NK-92 (cell line): Measurements from ENCODE around the gene SGK1.
"Not testable (repeated sequence)": the region's sequence is repeated elsewhere in the genome, so short reads cannot be mapped to it uniquely, and the experiment has no call there.

Source experiments
- DNase-seq: peaks from one replicate; lab custom pipeline; 2025; ENCODE audit not compliant: unreplicated experiment; lab: John Stamatoyannopoulos, UW

The SGK1 gene

DNA sequence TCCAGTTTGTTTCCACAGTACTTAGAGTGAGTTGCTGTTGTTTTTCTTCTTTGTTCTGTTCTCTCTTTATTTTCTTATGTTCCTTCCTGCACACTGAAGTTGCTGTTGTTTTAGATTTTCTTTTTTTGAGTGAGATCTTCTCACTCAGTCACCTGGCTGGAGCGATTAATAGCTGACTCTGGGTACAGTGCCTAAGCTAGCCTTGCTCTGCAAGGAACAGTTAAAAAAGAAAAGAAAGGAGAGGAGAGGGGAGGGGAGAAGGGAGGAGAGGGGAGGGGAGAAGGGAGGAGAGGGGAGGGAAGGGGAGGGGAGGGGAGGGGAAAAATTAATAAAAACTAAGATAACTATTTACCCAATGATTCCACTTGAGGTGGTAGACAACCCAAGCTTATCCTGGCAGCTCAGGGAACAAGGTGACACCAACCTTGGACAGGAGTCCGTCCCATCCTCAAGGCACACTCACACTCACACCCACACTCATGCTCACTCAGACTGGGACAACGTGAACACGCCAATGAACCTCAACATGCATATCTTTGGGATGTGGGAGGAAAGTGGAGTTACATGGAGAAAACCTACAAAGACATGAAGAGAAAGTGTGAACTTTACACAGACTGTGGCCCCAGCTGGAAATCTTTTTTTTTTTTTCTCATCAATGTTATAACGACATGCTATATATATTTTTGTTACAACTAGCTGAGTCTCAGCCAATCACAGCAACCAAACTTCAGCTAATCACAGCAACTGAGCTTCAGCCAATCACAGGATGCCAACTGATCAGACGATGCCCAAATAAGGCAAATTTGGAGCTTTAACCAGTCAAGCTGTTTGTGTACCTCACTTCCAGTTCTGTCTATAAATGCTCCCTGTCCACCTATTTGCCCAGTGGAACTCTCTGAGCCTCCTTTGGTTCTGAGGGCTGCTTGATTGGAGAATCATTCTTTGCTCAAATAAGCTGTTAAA, 124.1 kb downstream of the SGK1 start:
- no peak for DNase-seq

DNA sequence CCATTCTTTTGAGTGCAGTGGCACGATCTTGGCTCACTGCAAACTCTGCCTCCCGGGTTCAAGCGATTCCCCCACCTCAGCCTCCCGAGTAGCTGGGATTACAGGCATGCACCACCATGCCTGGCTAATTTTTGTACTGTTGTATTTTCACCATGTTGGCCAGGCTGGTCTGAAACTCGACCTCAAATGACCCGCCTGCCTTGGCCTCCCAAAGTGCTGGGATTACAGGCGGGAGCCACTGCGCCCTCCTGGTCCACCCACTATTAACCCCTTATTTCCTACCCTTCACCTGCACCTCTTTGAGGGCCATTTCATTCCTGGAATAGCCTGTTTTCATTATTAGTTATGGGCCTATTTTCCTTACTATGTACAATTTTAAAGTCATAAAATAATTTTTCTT, 125.3 kb downstream of the SGK1 start:
- DNase-seq: not testable (repeated sequence)

DNA sequence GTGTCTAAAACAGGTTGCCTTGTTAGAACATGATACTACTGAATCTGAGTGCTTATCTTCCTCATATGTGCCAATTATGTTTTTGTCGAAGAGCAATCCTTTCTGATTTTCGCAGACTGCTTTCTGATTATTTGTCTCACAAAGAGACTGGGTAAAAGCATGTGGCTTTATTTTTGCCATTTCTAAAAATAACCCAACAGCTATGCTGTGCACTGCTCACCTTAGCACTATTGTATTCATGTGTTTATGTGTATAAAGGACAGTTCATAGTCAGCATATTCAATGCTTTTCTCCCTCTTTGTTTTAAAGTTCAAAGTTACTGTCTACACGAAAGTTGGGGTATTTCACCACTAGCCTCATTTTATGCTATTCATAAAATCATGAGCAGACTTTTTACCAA, 127.0 kb downstream of the SGK1 start:
- DNase-seq: no peak

DNA sequence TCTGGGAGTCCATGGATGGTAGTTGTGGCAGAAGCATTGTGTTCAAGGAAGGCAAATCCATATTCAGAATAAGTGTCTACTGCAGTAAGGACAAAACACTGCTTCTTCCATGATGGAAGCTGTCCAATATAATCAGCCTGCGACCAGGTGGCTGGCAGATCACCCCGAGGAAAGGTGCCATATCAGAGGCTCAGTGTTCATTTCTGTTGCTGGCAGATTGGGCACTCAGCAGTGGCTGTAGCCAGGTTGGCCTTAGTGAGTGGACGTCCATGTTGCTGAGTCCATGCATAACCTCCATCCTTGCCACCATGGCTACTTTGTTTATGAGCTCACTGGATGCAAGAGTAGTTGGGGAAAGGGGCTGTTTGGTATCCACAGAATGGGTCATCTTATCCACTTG, 130.2 kb downstream of the SGK1 start:
- DNase-seq: no peak

DNA sequence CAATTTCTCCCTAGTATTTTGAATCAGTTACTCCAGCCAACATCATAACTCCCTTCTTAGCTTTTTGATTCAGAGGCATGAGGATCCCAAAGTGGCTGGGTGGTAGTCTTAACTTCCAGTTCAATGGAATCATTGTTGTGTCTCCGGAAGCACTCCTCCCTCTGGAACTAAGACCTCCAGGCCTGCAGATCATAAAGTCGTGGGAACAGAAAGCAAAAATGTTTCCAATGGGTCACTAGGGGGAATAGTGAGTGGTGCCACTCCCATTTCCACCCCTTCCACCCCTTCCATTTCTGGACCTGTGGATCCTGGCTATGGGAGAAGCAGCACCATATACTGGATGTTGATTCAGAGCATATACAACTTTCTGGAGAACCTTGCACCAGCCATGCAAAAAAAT, 130.8 kb downstream of the SGK1 start:
- no peak for DNase-seq

DNA sequence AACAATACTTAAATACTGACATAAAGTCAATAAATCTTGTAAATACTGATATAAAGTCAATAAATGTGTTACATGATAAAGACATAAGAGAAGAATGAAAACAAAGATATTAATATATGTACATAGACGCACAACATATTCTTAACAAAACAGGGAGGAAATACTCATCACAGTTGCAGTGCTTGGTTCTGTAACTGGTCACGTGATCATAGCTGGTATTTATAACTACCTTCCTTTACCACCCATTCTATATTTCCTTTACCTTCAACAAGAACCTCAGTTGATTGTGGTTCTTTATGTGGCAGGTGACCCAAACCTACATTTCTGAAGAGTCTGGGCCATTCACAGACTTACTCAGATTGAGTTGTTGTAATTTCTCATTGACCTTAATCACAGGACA, 131.6 kb downstream of the SGK1 start:
- no peak for DNase-seq

DNA sequence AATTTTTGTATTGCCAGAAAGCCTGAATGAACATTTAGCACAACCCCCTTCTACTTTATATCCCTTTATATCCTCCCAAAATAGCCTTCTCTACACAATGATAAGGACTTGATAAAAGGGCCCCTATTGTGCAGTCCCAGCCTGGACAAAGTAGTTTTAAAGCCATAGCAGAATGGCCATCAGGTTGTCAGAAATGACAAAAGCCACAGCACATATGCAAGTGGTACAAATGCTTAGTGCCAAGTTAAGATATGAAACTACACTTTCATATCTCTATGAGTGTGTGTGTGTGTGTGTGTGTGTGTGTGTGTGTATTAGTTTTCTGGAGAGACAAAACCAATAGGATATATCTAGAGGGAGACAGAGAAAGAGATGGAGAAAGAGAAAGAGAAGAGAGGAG, 132.6 kb downstream of the SGK1 start:
- no peak for DNase-seq

DNA sequence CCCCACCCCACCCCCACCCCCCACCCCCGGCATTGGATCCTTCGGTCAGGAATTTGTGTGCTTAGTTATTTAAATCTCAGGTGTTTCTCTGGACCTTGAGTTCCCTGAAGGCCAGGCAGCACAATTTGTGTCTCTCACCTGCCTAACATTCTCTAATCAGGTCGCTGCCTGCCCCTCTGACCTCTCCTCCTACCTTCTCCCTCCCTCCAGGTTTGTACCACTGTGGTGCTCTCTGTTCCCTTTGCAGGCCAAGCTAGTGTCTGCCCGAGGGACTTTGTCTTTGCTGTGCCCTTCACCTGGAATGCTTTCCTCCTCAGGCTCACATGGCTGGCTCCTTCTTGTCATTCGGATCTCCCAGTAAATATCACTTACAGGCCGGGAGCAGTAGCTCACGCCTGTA, 134.1 kb downstream of the SGK1 start:
- DNase-seq: no peak

DNA sequence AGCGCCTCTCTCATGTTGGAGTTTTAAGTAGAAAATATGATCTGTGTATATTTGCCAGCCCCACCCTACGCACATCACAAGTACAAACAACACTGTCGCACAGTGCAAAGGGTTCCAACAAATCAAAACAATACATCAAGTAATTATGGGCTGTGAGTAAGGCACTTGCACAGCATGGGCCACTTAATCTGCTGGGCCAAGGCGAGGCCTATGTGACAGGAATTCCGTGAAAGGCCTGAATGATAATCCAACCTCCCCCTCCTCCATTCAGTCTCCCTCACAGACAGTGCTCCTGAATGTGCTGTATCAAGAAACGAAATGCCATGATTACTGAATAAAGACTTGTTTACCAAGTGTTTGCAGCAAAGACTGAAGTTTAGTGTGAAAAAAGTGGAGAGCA, 135.4 kb downstream of the SGK1 start:
- DNase-seq: no peak

DNA sequence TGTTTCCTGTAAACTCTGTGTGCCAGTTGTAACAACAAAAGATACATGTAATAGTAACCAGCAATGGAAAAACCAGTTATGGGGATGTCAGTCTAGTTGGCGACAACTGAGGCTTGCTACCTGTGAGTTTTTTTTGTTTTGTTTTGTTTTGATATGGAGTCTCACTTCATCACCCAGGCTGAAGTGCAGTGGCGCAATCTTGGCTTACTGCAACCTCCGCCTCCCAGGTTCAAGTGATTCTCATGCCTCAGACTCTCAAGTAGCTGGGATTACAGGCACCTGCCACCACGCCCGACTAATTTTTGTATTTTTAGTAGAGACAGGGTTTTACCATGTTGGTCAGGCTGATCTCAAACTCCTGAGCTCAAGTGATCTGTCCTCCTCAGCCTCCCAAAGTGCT, 136.2 kb downstream of the SGK1 start:
- not testable (repeated sequence) for DNase-seq

DNA sequence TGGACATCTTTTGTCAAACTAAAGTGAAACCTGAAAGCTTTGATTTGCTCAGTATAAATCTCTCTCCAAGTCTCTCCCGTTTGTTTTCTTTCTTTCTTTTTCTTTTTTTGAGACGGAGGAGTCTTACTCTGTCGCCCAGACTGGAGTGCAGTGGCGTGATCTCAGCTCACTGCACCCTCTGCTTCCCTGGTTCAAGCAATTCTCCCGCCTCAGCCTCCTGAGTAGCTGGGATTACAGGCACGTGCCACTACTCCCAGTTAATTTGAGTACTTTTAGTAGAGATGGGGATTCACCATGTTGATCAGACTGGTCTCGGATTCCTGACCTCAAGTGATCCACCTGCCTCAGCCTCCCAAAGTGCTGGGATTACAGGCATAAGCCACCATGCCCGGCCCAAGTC, 136.7 kb downstream of the SGK1 start:
- not testable (repeated sequence) for DNase-seq

DNA sequence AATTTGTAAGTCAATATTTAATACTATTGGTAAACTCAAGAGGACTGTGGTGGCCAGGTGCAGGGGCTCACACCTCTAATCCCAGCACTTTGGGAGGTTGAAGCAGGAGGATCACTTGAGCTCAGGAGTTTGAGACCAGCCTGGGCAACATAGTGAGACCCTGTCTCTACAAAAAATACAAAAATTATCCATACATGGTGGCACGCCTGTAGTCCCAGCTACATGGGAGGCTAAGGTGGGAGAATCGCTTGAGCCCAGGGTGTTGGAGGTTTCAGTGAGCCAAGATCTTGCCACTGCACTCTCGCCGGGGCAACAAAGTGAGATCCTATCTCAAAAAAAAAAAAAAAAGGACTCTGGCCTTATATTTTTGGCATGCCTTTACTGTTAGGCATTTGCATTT, 137.4 kb downstream of the SGK1 start:
- DNase-seq: not testable (repeated sequence)

DNA sequence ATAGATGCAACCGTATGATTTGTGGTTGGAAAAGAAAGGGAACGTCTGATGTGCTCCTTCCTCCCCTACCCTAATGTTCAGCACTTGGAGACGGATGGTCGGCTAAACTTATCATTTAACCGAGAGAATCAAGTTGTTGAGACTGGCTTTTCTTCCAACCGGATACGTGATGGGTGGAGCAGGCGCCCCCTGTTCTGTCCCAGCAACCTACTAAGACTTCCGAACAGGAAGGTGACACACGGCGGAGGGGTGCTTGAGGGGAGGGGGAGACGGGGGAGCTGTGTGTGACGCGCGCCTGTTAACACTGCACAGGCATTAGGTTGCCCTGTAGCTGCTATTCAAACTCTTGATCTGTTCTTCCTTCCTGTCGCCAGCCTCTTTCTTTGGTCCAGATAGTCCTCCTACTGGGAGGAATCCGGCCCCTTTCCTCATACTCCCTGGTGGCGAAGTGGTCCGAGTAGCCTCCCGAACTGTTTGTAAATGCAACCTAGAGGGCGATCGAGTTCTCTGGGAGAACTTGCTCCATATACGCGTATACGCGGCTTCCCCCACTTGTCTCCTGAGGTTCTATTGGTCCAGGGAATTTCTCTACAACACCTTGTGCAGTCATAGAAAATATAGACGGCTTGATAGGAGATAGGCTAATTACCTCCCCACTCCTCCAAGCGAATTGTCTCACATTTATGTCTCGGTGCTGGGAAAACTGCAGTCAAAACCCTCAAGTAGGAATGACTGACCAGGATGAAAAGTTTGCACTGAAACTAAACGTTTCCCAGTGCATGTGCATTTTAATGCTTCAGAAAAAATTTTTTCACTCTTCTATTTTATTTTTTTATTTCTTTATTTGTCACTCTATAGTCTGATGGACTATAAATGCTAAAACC, 139.5 kb downstream of the SGK1 start:
- DNase-seq: no peak

DNA sequence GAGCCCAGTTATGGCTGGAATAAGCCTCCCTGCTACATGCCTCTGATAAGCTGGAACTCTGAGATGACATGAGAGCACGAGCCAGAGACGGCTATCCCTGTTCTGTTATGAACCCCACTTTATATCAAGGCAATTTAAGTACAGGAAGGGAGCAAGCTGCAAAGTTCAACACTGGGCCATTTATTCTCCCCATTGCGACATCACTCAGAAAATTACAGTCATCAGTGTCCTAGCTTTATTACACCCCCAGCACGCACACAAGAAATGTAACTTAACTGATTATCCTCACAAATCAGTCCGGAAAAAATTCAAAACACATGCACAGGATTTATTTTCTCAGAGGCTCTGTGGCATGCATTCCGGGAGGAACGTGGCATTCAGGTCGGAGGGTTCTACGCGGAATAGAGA, 140.2 kb downstream of the SGK1 start:
- no peak for DNase-seq

DNA sequence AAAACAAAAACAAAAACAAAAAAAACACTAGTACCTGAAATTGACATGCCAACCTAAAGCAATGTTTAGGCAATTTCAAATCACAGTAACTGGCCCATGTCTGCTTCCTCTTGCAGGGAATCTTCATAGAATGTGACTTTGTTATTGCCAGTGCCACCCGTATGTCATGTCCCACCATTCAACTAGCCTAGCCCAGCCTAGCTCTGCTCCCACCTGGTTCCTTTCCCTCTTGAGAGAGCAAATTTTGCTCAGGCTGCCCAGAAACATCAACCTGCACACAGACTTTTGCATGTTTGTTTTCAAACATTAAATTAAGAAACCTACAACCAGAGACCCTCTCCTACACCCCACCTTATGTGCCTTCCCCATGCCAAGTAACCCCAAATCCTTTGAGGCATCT, 140.7 kb downstream of the SGK1 start:
- no peak for DNase-seq

DNA sequence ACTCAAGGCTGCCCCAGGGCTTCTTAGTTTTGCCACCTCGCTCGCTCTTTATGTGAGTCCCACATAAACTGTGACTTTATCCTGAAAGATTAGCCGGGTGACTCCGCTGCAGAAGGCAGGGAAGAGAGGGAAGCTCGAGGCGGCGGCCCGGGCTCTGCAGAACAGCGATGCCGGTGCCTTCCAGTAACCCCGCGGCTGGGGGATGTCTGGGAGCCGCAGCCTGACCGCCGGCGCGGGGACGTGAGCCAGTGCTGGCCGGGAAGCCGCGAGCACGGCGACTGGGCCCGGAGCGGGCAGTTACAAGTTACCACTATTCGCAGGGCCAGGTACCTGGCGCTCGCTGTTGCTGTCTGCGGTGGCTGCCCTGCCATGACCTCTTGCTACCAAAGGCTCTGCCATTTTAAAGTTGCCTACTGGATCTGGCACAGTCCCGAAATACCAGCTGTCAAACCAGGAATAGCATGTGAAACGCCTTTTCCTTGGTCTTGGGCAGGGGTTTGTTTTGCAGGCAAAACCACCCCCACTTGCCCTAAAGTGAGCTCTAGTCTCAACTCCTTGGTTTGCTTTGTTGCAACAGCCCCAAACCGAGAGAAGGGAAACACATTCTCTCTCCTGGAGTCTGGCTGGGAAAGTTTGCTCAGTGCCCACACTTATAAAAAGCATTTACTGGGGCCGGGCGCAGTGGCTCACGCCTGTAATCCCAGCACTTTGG, 141.5 kb downstream of the SGK1 start:
- no peak for DNase-seq

DNA sequence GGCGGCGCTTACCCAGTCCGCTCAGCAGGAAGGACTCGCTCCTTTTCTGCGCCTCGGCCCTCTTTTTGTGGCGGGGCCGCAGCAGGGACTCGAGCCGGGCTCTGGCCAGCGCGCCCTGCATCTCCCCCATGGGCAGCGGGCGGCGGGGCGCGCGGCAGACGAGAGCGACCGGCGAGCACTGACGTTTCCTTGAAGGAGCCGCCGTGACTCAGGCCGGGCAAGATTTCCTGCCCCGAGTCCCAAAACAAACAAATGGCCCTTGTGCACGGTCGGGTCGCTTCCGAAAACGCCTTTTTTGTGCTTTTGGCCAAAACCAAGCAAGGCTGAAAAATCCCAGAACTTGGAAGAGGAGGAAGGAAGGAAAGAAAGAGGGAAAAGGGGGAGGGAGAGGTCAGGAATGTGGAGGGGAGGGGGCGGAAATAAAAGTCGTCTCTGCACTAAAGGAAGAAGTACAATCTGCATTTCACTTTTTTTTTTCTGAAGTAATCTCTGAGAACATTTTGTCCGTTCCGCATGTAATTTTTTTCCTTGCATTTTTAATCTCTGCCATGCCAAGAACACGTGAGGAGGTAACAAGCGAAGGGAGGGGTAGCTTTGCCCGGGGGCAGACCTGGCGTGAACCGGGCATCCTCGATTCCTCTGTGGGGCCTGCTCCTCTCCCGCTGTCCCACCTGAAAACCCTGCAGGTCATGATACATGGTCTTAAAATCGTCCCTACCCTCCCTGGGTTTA, 142.2 kb downstream of the SGK1 start:
- no peak for DNase-seq

DNA sequence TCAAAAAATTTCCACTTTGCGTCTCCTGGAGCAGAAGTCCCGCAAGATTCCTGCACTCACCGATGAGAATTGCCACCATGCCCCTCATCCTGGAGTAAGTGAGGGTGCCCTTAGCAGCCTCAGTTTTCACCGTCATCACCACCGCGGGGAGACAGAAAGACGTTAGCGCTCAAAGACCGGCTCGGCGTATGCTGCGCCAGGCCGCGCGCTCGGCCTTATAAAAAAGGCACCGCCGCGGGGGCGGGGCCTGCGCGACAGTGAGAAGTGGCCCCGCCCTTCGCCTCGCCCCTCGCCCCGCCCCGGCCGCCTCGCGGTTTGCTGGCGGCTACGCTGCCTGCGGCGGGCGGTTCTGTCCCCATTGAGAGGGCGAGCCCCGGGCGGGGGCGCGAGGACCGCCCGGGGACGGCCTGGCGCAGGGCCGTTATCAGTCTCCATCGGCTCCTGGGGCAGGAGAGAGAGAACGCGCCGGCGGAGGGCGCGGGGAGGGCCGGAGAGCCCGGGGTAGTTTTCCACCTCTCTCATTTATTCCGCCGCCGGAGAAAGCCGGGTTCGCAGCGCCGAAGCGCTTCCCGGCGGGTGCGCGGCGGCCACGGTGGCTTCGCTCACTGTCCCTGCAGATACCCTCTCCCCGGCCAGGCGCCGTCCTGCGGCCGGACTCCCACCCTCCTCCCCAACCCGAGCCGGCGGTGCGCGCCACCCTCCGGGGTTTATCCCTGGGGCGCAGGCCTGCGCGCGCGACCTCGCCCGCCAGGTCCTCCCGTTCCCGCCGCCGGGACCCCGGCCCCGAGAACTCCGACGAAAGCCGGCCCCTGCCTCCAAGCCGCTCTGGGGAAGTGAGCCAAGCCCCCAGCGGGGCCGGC, 143.0 kb downstream of the SGK1 start:
- no peak for DNase-seq

DNA sequence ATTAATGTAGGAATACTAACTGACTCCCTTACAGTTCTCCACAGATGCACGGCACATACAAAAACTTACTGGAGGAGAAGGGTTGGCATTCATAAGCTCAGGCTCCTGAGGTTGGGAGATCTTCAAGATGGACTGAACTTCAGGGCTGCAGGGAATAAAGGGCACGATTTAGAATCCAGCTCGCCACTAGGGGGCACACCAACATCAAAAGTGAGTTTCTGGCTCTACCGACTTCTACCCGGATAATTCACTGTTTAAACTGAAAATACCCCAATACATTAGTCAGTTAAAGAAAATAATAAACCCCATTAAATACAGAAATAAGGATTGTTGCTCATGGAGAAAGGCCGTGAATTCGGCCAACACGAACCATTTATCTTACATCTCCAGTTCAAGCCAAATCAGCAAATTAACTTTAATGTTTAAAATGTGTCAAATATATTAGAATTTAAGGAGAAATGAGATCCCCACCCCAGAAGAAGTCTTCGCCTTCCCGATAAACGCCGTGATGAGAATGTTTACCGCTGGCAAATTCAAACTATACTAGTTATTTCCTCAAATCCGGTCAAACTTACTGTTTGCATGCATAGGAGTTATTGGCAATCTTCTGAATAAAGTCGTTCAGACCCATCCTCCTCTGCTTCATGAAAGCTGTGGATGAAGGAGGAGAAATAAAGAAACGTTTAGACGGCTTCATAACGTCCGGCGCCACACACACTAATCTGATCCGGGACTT, 143.8 kb downstream of the SGK1 start:
- peak; percentile 18 for DNase-seq
